HEK293T (cell line): ENCODE results near the gene ALDH4A1.

ENCODE experiments used
- BHLHE40 ChIP-seq: fragments of 450-650 bp; IDR thresholded peaks from 2 replicates; pipeline ENCODE4 v1.6.1; 2016; ENCODE audit warnings: mild to moderate bottlenecking, moderate library complexity, borderline replicate concordance
- HDGF ChIP-seq: fragments of 450-650 bp; IDR thresholded peaks from 2 replicates; pipeline ENCODE4 v1.6.1; 2017; ENCODE audit warnings: antibody characterized with exemption, borderline replicate concordance

GRCh38 chr1:18884727-18885126 lies 17.6 kb downstream of the ALDH4A1 start:
- TF ChIP-seq HDGF (no peak), BHLHE40 (no peak)
